ENCODE measurements around the gene RPLP2.

The RPLP2 gene

GRCh38 chr11:777288-778255, 32.2 kb upstream of the RPLP2 start, which contains the start of gene GATD1:
GATD1 (minus strand) TSS chr11:777487; CDS start chr11:777462, 25 bp downstream.
- H3K4me3 ChIP-seq (ENCODE audit: low read depth, low read length), result peak within 1 kb of the TSS; percentile 88
- H3K27ac ChIP-seq (ENCODE audit: extremely low read depth, low read depth, low read length), result peak within 1 kb of the TSS; percentile 80; the same call in 1 of the 2 replicates
- H3K36me3 ChIP-seq (ENCODE audit: control insufficient read depth in 2 of 2, insufficient read depth in 1 of 2, low read length in 2 of 2), result peaks cover 0 to 61% of the 10 kb centered on the region in 2 experiments; a peak in 2 of 3 replicates
- CTCF ChIA-PET, result interaction anchor here (0.8 kb wide), 1 partner anchor 12 kb away, joined by 3 read pairs; no protein-coding TSS in a partner anchor
- H3K9me3 ChIP-seq (ENCODE audit: control insufficient read depth, insufficient read depth, low read depth, low read length), result no peaks in the 10 kb centered on the region
- no peaks in the 10 kb centered on the region; the same call in 1 of the 2 replicates for H3K4me1 ChIP-seq (ENCODE audit: control insufficient read depth, insufficient read depth, low read length)
- POLR2A ChIA-PET, result interaction anchor here (0.6 to 2.3 kb wide), 18 partner anchors 8 to 164 kb away, joined by 3 to 13 read pairs (median 5); partner anchors contain the start of genes CEND1, PNPLA2, RPLP2 and TALDO1
- TF ChIP-seq ZNF677 (tag by site-specific recombination; IDR thresholded peaks at IDR 0.05) (no peak), SP2 (tag by site-specific recombination; IDR thresholded peaks at IDR 0.05) (0 out of 2 replicates have a peak, but pooled peaks have one; percentile 9), OSR2 (tag by site-specific recombination; IDR thresholded peaks at IDR 0.05) (no peak), HIC1 (tag by site-specific recombination; IDR thresholded peaks at IDR 0.05) (peak; percentile 55; the same call in 1 of the 2 replicates), ZBTB10 (tag by site-specific recombination; IDR thresholded peaks at IDR 0.05) (peak; percentile 30; the same call in 1 of the 2 replicates), ZBTB26 (tag by site-specific recombination; optimal IDR thresholded peaks at IDR 0.05) (peak; percentile 70), GLIS2 (tag by site-specific recombination; IDR thresholded peaks at IDR 0.05) (peak; percentile 20; the same call in 1 of the 2 replicates), KLF9 (tag by site-specific recombination; IDR thresholded peaks at IDR 0.05; ENCODE audit: low read depth) (0 out of 2 replicates have a peak, but pooled peaks have one; percentile 33), KLF10 (tag by site-specific recombination; IDR thresholded peaks at IDR 0.05) (0 out of 2 replicates have a peak, but pooled peaks have one; percentile 17), ZNF48 (tag by site-specific recombination; IDR thresholded peaks at IDR 0.05) (no peak), KLF8 (tag by site-specific recombination; IDR thresholded peaks at IDR 0.05) (peak; percentile 42; the same call in 1 of the 2 replicates), ZEB2 (tag by site-specific recombination; IDR thresholded peaks at IDR 0.05) (peak; percentile 24; the same call in 1 of the 2 replicates), PBX3 (CRISPR knock-in tag; IDR thresholded peaks at IDR 0.05) (peak; percentile 51; the same call in 1 of the 2 replicates), ZBTB8A (tag by site-specific recombination; IDR thresholded peaks at IDR 0.05) (peak; percentile 80), ZNF449 (tag by site-specific recombination; IDR thresholded peaks at IDR 0.05) (0 out of 2 replicates have a peak, but pooled peaks have one; percentile 13), ZNF404 (tag by site-specific recombination; IDR thresholded peaks at IDR 0.05) (no peak), ZBTB20 (tag by site-specific recombination; IDR thresholded peaks at IDR 0.05) (peak; percentile 24; the same call in 1 of the 2 replicates), KLF17 (tag by site-specific recombination; IDR thresholded peaks at IDR 0.05) (peak; percentile 47; the same call in 1 of the 2 replicates), ZNF239 (tag by site-specific recombination; IDR thresholded peaks at IDR 0.05) (no peak), ZFP69B (tag by site-specific recombination; IDR thresholded peaks at IDR 0.05) (0 out of 2 replicates have a peak, but pooled peaks have one; percentile 13), ZXDB (tag by site-specific recombination; IDR thresholded peaks at IDR 0.05) (0 out of 2 replicates have a peak, but pooled peaks have one; percentile 52), PATZ1 (tag by site-specific recombination; IDR thresholded peaks at IDR 0.05) (peak; percentile 67)

Measured in HEK293 (cell line).